Measurements from ENCODE around the gene C16orf92.
A peak's percentile ranks its signal among the peaks of the same experiment; 100 is the strongest.

Gene C16orf92

DNA sequence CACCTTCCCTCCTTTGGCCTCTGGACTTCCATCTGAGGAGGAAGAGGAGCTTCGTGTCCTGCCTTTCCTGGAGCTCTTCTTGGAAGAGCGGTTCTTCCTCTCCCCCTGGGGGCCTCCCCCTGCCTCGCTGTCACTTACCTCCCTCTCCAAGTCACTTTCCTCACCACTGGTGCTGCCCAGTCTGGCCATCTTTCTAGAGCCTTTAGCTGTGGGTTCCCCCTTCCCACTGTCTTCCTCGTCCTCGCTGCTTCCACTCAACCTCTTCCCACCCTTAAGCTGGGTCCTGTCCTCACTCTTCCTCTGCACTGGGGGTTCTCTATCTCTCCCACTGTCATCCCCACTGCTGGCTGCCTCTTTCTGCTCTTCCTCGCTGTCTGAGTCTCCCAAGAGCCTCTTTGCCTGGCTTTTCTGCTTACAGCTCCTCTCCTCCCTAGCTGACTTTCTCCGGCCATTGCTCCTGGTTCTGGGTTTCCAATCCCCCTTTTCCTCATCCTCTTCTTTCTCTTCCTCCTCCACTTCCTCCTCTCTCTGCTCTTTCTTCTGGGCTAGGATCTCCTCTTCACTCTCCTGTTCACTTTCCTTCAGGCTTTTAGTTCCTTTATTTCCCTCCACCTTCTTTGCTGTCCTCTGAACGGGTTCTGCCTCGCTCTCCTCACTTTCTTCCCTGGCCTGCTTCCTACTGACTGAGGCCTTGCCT lies 28.9 kb upstream of the C16orf92 start:
- Histone ChIP-seq H3K9me3 (ENCODE audit: control insufficient read depth, insufficient read depth, low read length) (no peaks in the 10 kb centered on the region), H3K4me1 (ENCODE audit: insufficient read depth, low read length) (no peaks in the 10 kb centered on the region; the same call in 1 of the 2 replicates), H3K36me3 (ENCODE audit: insufficient read depth, low read length) (peaks cover 4% of the 10 kb centered on the region; the same call in 1 of the 2 replicates), H3K9ac (ENCODE audit: low read depth, low read length) (no peak overlapping the region)

DNA sequence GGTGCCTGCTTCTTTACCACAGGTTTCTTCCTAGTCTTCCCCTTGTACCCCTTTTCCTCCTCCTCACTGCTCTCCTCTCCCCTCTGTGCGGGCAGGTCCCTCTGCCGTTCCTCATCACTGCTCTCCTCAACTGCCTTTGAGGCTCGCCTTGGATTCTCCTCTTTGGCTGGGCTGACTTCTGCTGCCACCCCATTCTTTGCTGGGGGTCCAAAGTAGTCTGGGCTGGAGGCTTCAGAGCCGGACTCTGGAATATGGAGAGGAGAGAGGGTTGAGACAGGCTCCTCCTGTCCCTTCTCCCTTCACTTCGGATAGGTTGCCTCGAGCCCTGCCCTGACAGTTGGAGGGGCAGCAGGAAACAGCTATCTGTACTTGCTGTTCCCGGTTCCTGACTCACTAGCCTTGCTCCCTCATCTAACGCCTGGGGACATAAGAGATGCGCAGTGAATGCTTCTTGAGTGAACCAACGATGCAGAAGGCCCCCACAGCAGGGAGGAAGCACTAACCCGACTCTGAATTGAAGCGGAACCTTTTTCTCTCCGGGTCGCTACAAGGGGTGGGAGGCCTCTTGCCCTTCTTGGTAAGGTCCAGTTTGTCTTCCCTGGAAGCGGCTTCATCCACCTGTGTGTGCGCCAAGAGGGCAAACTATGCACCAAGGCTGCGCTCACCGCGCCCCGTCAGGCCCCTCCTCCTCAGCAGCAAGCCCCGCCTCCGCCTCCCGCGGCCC lies 28.2 kb upstream of the C16orf92 start:
- no peaks in the 10 kb centered on the region for H3K9me3 ChIP-seq (ENCODE audit: control insufficient read depth, insufficient read depth, low read length)
- H3K36me3 ChIP-seq (ENCODE audit: insufficient read depth, low read length), result peaks cover 4% of the 10 kb centered on the region; the same call in 1 of the 2 replicates

DNA sequence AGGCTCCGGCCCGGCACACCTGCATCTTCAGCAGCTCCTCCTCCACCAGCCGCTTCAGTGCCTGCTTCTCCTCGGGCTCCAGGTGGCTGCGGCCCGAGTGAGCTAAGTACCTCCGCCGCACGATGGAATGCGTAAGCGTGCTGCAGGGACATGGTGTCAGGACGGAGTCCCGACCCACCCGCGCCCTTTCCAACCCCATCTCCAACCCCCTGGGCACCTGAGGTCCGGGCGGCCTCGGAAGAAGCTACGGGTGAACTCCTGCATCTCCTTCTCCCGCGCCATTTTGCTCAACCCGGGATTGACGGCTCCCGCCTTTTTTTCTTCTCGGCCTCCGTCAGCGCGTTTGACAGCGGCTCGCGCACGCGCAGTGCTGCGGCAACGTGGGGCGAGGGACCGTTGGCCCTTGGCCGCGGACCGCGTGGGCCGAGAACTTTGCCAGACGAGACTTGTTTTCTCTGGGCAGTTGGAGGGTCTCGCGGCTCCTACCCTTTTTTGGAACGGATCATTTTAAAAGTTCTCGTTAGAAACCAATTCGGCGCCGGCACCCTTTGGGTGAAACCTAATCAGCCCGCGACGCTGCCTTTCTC lies 27.6 kb upstream of the C16orf92 start, which contains the start of gene HIRIP3:
TSS of gene HIRIP3 (minus strand) at position 294 of the 587 bp plus-strand sequence. CDS start at position 282, 12 bp downstream.
- Histone ChIP-seq H3K36me3 (ENCODE audit: insufficient read depth, low read length) (peaks cover 4% of the 10 kb centered on the region; the same call in 1 of the 2 replicates), H3K4me1 (ENCODE audit: insufficient read depth, low read length) (no peaks in the 10 kb centered on the region; the same call in 1 of the 2 replicates), H3K9me3 (ENCODE audit: control insufficient read depth, insufficient read depth, low read length) (no peaks in the 10 kb centered on the region), H3K9ac (ENCODE audit: low read depth, low read length) (peak within 1 kb of the TSS; percentile 65)

More for the DNA sequence above, 28.2 kb upstream of the C16orf92 start:
- Histone ChIP-seq H3K4me1 (ENCODE audit: insufficient read depth, low read length) (no peaks in the 10 kb centered on the region; the same call in 1 of the 2 replicates), H3K9ac (ENCODE audit: low read depth, low read length) (peak overlapping the region; percentile 65)

DNA sequence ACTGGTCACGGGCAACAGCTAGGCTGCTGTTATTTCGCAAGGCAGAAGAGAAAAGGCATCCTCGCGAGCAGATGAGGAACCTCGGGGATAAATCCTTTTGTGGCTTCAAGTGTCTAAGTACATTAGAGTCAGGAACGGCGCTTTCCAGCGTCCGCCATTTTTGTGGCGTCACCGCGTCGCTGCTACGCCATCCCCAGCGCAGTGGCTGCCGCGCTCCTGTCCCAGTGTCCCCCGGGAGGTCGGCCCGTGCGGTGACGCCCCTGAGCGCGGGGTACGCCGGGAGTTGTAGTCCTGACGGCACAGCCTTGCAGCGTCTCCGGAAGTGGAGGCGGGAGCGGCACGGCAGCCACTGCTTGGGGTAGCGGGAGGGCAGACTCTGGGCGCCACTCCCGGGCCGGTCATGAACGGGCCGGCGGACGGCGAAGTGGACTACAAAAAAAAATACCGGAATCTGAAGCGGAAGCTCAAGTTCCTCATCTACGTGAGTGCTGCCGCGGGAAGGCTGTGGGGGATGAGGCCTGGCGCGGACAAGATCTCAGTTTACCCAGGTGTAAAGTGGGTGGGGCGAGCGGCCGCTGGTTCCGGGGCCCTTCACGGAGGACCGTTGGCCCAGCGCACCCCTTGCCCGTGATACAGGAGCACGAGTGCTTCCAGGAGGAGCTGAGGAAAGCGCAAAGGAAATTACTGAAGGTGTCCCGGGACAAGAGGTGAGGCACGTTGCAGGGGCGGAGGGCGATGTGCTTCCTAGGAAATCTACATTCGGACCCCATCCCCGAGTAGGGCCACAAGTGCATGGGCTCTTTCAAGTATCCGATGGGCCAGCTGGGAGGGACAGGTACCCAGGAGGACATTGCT lies 26.9 kb upstream of the C16orf92 start, which contains the start of gene INO80E:
TSS of gene INO80E (plus strand) at position 331 of the 855 bp plus-strand sequence. CDS start at position 401, 70 bp downstream.
- H3K9me3 ChIP-seq (ENCODE audit: control insufficient read depth, insufficient read depth, low read length), result no peaks in the 10 kb centered on the region
- H3K36me3 ChIP-seq (ENCODE audit: insufficient read depth, low read length), result peaks cover 4% of the 10 kb centered on the region; the same call in 1 of the 2 replicates
- H3K4me1 ChIP-seq (ENCODE audit: insufficient read depth, low read length), result no peaks in the 10 kb centered on the region; the same call in 1 of the 2 replicates
- H3K9ac ChIP-seq (ENCODE audit: low read depth, low read length), result peak within 1 kb of the TSS; percentile 65

DNA sequence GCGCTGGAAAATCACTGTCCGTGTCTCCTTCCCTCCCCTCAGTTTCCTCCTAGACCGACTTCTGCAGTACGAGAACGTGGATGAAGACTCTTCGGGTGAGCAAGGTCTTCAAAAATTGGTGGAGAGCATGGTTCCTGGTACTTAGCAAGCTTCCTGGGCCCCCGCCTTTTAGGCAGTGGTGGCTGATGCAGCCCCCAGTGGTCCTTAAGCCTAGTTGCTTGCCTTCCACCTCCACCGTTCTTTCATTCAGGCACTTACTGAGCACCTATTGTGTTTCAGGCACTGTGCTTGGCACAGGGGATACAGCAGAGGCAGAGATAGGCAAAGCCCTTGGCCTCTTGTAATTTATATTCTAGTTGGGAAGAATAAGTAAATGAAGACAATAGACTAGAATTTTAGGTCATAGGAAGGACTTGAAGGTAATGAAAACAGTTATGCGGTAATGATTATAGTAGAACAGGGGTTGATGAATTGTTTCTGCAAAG lies 26.2 kb upstream of the C16orf92 start:
- H3K4me1 ChIP-seq (ENCODE audit: insufficient read depth, low read length), result no peaks in the 10 kb centered on the region; the same call in 1 of the 2 replicates
- H3K9me3 ChIP-seq (ENCODE audit: control insufficient read depth, insufficient read depth, low read length), result no peaks in the 10 kb centered on the region
- peaks cover 4% of the 10 kb centered on the region; the same call in 1 of the 2 replicates for H3K36me3 ChIP-seq (ENCODE audit: insufficient read depth, low read length)
- H3K9ac ChIP-seq (ENCODE audit: low read depth, low read length), result peak overlapping the region; percentile 65

DNA sequence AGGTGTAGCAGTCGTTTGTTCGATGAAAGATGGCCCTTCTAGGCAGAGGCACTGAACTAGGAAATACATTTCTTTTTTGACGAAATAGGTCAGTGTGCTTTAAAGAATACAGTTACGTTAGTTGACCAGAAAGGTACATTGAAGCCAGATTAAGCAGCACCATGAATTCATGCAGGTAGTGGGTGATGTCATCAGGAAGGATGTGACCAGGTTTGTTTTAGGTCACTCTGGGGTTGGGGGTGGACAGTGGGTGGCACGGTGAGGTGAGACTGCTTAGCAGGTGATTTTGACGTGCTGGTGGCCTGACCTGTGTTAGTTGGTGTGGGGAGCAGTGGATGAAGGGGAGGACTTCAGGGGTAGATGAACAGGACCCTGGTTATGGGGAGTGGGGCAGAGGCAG lies 23.4 kb upstream of the C16orf92 start:
- H3K9ac ChIP-seq (ENCODE audit: low read depth, low read length), result no peak overlapping the region
- no peaks in the 10 kb centered on the region; the same call in 1 of the 2 replicates for H3K36me3 ChIP-seq (ENCODE audit: insufficient read depth, low read length)
- H3K4me1 ChIP-seq (ENCODE audit: insufficient read depth, low read length), result no peaks in the 10 kb centered on the region; the same call in 1 of the 2 replicates
- H3K9me3 ChIP-seq (ENCODE audit: control insufficient read depth, insufficient read depth, low read length), result no peaks in the 10 kb centered on the region

DNA sequence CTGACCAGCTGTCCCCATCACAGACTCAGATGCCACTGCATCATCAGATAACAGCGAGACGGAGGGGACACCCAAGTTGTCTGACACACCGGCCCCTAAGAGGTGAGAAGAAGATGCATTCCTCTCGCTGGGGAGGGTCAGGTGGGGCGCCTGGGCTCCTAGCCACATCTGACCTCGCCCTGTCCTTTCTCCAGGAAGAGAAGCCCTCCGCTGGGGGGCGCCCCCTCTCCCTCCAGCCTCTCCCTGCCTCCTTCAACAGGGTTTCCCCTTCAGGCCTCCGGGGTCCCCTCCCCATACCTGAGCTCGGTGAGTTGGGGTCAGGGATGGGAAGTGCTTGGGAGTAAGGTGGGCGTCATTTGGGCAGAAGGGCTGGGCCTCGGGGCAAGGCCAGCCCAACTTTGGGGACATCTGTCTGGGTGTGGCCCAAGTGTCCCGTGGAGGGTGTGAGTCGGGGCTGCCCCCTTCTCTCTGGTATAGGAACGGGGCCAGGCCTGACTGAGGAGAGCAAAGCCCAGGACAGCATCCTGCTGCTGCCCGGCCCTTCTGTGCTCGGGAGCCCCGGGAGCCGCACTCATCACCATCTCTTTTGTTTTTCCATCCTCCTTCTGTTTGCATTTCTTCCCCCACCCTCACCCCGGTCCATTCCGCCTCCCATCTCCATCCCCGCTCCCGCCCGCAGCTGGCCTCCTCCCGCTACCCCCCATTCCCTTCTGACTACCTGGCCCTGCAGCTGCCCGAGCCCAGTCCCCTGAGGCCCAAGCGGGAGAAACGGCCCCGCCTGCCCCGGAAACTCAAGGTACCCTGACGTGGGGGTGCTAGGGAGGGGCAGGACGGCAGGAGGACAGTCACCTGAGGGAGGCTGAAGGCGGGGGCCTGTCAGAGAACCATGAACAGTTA lies 22.0 kb upstream of the C16orf92 start:
- Histone ChIP-seq H3K36me3 (ENCODE audit: insufficient read depth, low read length) (no peaks in the 10 kb centered on the region; the same call in 1 of the 2 replicates), H3K9ac (ENCODE audit: low read depth, low read length) (peak overlapping the region; percentile 3; the same call in 1 of the 2 replicates), H3K9me3 (ENCODE audit: control insufficient read depth, insufficient read depth, low read length) (no peaks in the 10 kb centered on the region), H3K4me1 (ENCODE audit: insufficient read depth, low read length) (no peaks in the 10 kb centered on the region)

DNA sequence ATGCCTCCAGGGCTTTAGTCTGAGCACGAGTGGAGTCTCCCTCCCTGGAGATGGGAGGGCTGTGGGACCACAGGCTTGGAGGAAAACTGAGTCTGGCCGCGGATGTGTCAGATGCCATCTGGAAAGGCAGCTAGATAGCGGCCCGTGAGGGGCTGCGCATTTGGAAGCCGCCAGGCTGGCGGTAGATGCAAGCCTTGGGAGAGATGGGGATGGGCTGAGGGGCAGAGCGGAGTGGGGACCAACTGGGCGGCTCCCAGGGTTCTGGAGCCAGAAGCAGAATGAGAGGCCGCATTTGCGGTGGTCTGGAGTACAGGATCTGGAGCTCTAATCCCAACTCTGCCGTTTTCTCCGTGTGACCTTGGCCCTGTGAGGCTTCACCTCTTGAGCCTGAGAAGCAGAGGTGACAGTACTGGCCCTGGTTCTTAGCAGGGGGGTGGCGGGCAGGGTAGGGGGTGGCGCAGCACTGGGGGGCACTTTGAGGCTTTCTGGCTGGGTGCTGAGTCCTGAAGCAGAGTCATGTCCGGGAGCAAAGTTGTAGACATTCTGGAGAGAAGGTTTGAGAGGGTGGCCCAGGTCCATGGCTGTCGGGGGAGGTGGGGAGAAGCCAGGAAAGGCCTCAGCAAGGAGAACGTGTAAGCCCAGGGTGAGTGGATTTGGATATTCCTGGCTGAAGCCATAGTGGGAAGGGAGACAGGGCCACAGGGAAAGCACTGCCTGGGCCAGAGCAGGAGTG lies 20.2 kb upstream of the C16orf92 start:
- Histone ChIP-seq H3K4me1 (ENCODE audit: insufficient read depth, low read length) (no peaks in the 10 kb centered on the region), H3K9me3 (ENCODE audit: control insufficient read depth, insufficient read depth, low read length) (no peaks in the 10 kb centered on the region), H3K9ac (ENCODE audit: low read depth, low read length) (no peak overlapping the region), H3K36me3 (ENCODE audit: insufficient read depth, low read length) (no peaks in the 10 kb centered on the region; the same call in 1 of the 2 replicates)

DNA sequence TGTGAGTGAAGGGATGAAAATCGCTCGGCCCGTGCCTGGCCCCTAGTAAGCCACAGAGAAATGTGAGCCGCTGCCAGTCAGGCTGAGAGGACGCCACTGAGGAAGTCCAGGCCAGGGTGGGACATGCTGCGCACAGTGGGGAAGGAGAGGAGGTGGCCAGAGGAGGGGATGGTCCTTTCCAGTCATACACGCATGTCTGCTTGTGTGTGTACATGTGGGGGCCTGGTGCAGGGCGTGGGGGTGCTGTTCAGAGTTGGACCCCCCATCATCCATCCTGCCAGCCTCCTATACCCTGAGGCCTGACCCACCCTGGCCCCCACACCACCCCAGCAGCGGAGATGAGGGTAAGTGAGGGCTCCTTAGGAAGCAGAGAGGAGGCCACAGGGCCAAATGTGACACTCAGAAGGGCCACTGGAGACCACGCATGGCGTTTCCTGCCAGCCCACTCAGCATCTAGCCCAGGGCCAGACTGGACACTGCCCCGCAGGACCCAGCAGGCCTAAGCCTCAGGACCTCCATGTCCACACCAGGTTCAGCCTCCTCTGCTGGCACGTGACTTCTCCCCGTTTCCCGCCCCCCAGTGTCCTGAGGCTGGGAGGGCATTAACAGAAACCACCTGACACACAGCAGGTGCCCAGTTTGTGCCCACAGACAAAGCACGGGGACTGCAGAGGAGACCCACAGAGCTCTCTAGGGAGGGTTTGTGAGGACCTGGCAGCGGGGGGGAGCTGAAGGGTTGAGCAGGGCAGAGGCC lies 19.2 kb upstream of the C16orf92 start:
- no peaks in the 10 kb centered on the region for H3K4me1 ChIP-seq (ENCODE audit: insufficient read depth, low read length)
- H3K36me3 ChIP-seq (ENCODE audit: insufficient read depth, low read length), result no peaks in the 10 kb centered on the region; the same call in 1 of the 2 replicates
- no peak overlapping the region for H3K9ac ChIP-seq (ENCODE audit: low read depth, low read length)
- H3K9me3 ChIP-seq (ENCODE audit: control insufficient read depth, insufficient read depth, low read length), result no peaks in the 10 kb centered on the region

DNA sequence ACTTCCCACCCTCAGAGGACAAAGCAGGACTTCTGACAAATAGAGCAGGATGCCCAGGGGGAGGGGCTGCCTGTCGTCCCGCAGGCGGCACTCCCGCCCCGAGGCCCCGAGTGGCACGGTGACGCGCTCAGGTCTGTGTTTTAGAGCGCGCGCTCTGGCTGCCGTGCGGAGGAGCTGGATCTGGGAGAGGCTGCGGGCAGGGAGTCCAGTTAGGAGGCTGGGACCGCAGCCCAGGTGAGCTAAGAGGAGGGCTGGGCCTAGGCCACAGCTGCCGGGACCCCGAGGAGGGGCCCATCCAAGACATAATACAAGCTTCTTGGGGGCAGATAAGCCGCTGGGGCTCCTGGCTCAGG lies 18.6 kb upstream of the C16orf92 start:
- no peaks in the 10 kb centered on the region; the same call in 1 of the 2 replicates for H3K36me3 ChIP-seq (ENCODE audit: insufficient read depth, low read length)

DNA sequence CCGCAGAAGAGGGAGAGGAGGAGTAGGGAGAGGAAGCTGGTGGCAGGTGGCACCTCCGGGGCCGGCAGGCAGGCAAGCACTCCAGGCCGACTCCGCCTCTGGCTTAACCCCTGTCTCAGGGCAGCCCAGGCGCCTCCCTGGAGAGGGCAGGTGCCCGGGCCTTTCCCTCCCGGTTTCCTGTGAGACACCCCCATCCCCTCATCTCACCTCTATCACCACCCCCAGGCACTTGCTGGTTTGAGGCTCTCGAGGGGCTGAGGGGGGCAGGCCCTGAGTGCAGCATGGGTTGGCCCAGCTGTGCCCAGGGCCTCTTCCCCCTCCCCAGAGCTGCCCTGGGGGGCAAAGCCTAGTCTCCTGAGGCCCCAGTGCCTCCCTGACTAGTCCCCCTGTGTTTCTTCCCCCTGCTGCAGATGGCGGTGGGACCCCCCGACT lies 18.2 kb upstream of the C16orf92 start:
- Histone ChIP-seq H3K36me3 (ENCODE audit: insufficient read depth, low read length) (no peaks in the 10 kb centered on the region; the same call in 1 of the 2 replicates), H3K4me1 (ENCODE audit: insufficient read depth, low read length) (no peaks in the 10 kb centered on the region; the same call in 1 of the 2 replicates), H3K9ac (ENCODE audit: low read depth, low read length) (no peak overlapping the region), H3K9me3 (ENCODE audit: control insufficient read depth, insufficient read depth, low read length) (no peaks in the 10 kb centered on the region)

More for the DNA sequence above, 18.6 kb upstream of the C16orf92 start:
- H3K4me1 ChIP-seq (ENCODE audit: insufficient read depth, low read length), result no peaks in the 10 kb centered on the region; the same call in 1 of the 2 replicates
- H3K9ac ChIP-seq (ENCODE audit: low read depth, low read length), result no peak overlapping the region
- no peaks in the 10 kb centered on the region for H3K9me3 ChIP-seq (ENCODE audit: control insufficient read depth, insufficient read depth, low read length)
